ENCODE results near the gene CLDN20. TPM values are rescaled to one million over a fixed set of nuclear protein-coding genes. Genes with fewer than 3 reads are reported as not detected.

Gene CLDN20
- total RNA-seq, 1 experiment from 2014 or later = not detected

DNA sequence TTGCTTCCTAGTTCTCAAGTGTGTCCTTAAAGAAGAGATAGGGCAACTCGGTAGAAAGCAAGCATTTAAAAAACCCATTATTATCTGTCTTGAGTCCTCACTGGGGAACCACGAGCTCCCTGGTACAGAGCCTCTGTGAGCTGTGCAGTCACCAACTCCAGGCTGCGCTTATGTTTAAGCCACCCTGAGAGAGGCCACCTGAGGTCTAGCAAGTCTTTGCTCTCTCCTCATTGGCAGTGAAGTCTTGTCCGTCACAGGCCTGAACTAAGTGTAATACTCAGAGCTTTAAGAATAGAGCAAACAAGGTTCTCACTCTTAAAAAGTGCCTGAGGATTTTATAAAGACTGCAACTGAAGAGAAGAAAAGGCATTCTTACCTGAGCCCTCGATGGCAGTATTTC is 3.9 kb upstream of the CLDN20 start:
- no peaks in the 10 kb centered on the region for H3K9me3 ChIP-seq (ENCODE audit: control insufficient read depth, insufficient read depth, low read depth, low read length)
- in situ Hi-C loops (cut with HindIII; ENCODE audit: low pct_unique_long_range_greater_than_20kb, low sequenced_read_pairs) (no loop called here), intact Hi-C loops (cut with micrococcal nuclease; ENCODE audit: unreplicated experiment) (loop anchor here (10.0 kb wide), 1 partner anchor 395 kb away; no protein-coding TSS in a partner anchor)
- no peaks in the 10 kb centered on the region for H3K27me3 ChIP-seq (ENCODE audit: control insufficient read depth, insufficient read depth, low read length)
- ChIA-PET POLR2A (no interaction called here), CTCF (interaction anchor here (0.5 kb wide), 1 partner anchor 1233 kb away, joined by 3 read pairs; no protein-coding TSS in a partner anchor)
- H3K4me3 ChIP-seq (ENCODE audit: low read depth in 2 of 2, low read length in 2 of 2) = no peak overlapping the region
- H3K36me3 ChIP-seq (ENCODE audit: control insufficient read depth, insufficient read depth, low read length) = peaks cover 15% of the 10 kb centered on the region
- TF ChIP-seq, protein P1, sequence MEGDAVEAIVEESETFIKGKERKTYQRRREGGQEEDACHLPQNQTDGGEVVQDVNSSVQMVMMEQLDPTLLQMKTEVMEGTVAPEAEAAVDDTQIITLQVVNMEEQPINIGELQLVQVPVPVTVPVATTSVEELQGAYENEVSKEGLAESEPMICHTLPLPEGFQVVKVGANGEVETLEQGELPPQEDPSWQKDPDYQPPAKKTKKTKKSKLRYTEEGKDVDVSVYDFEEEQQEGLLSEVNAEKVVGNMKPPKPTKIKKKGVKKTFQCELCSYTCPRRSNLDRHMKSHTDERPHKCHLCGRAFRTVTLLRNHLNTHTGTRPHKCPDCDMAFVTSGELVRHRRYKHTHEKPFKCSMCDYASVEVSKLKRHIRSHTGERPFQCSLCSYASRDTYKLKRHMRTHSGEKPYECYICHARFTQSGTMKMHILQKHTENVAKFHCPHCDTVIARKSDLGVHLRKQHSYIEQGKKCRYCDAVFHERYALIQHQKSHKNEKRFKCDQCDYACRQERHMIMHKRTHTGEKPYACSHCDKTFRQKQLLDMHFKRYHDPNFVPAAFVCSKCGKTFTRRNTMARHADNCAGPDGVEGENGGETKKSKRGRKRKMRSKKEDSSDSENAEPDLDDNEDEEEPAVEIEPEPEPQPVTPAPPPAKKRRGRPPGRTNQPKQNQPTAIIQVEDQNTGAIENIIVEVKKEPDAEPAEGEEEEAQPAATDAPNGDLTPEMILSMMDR (IDR thresholded peaks at IDR 0.05) = no peak
- TF ChIP-seq TCF7L2 (IDR thresholded peaks at IDR 0.05; ENCODE audit: low read depth, low read length) (no peak), POLR2AphosphoS5 (IDR thresholded peaks at IDR 0.05; ENCODE audit: low read depth, low read length) (no peak)
- H3K4me1 ChIP-seq (ENCODE audit: control insufficient read depth, insufficient read depth, low read length) = no peaks in the 10 kb centered on the region; the same call in 1 of the 2 replicates
- H3K27ac ChIP-seq (ENCODE audit: low read length) = no peak overlapping the region
- ATAC-seq (no peak), DNase-seq (ENCODE audit: low read depth, low spot score) (no peak)
- BruUV-seq (replicated peaks) = no TSS peak

DNA sequence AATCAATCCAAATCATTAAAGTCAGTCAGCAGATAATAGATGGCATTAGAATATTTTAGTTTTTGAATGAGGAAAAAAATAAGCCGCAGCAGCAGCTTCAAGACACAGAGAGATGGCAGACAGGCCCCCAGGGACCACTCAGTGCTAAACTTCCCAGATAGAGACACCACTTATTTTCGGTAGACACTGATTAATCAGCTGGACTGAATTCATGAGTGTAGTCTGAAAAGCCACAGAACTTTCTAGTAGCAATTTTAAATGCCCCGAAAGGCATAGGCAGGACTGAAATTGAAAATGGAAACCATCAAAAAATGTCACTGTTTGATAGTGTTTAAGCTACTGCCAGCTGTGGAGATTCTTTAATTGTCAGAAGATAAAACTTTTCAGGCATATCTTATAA is 3.1 kb upstream of the CLDN20 start:
- TF ChIP-seq TCF7L2 (IDR thresholded peaks at IDR 0.05; ENCODE audit: low read depth, low read length) (no peak), SIN3A (IDR thresholded peaks at IDR 0.05; ENCODE audit: borderline replicate concordance, insufficient read depth, low read depth, low read length) (no peak), POLR2AphosphoS5 (IDR thresholded peaks at IDR 0.05; ENCODE audit: low read depth, low read length) (no peak)
- TF ChIP-seq, protein P1 (IDR thresholded peaks at IDR 0.05) = no peak
- TF ChIP-seq, protein P2, sequence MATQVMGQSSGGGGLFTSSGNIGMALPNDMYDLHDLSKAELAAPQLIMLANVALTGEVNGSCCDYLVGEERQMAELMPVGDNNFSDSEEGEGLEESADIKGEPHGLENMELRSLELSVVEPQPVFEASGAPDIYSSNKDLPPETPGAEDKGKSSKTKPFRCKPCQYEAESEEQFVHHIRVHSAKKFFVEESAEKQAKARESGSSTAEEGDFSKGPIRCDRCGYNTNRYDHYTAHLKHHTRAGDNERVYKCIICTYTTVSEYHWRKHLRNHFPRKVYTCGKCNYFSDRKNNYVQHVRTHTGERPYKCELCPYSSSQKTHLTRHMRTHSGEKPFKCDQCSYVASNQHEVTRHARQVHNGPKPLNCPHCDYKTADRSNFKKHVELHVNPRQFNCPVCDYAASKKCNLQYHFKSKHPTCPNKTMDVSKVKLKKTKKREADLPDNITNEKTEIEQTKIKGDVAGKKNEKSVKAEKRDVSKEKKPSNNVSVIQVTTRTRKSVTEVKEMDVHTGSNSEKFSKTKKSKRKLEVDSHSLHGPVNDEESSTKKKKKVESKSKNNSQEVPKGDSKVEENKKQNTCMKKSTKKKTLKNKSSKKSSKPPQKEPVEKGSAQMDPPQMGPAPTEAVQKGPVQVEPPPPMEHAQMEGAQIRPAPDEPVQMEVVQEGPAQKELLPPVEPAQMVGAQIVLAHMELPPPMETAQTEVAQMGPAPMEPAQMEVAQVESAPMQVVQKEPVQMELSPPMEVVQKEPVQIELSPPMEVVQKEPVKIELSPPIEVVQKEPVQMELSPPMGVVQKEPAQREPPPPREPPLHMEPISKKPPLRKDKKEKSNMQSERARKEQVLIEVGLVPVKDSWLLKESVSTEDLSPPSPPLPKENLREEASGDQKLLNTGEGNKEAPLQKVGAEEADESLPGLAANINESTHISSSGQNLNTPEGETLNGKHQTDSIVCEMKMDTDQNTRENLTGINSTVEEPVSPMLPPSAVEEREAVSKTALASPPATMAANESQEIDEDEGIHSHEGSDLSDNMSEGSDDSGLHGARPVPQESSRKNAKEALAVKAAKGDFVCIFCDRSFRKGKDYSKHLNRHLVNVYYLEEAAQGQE (IDR thresholded peaks at IDR 0.05; ENCODE audit: insufficient read depth in 1 of 2, low read depth in 2 of 2, low read length in 1 of 2) = no peak
- ChIA-PET CTCF (no interaction called here), POLR2A (no interaction called here)
- Histone ChIP-seq H3K36me3 (ENCODE audit: control insufficient read depth, insufficient read depth, low read length) (peaks cover 14% of the 10 kb centered on the region), H3K4me3 (ENCODE audit: low read depth in 2 of 2, low read length in 2 of 2) (no peak overlapping the region), H3K4me1 (ENCODE audit: control insufficient read depth, insufficient read depth, low read length) (no peaks in the 10 kb centered on the region; the same call in 1 of the 2 replicates), H3K27ac (ENCODE audit: low read length) (no peak overlapping the region), H3K9me3 (ENCODE audit: control insufficient read depth, insufficient read depth, low read depth, low read length) (no peaks in the 10 kb centered on the region), H3K27me3 (ENCODE audit: control insufficient read depth, insufficient read depth, low read length) (no peaks in the 10 kb centered on the region)
- DNase-seq (ENCODE audit: low read depth, low spot score) = no peak
- in situ Hi-C loops (cut with HindIII; ENCODE audit: low pct_unique_long_range_greater_than_20kb, low sequenced_read_pairs) = no loop called here
- no TSS peak for BruUV-seq (replicated peaks)
- intact Hi-C loops (cut with micrococcal nuclease; ENCODE audit: unreplicated experiment) = loop anchor here (10.0 kb wide), 1 partner anchor 396 kb away; no protein-coding TSS in a partner anchor
- ATAC-seq = no peak

All from Panc1 (cell line).